ENCODE data around the gene FHOD3. TPM values are rescaled to one million over a fixed set of nuclear protein-coding genes. Genes with fewer than 3 reads are reported as not detected.

FHOD3 gene
- total RNA-seq, 1 donor from 2014 or later: 5.9 TPM

DNA sequence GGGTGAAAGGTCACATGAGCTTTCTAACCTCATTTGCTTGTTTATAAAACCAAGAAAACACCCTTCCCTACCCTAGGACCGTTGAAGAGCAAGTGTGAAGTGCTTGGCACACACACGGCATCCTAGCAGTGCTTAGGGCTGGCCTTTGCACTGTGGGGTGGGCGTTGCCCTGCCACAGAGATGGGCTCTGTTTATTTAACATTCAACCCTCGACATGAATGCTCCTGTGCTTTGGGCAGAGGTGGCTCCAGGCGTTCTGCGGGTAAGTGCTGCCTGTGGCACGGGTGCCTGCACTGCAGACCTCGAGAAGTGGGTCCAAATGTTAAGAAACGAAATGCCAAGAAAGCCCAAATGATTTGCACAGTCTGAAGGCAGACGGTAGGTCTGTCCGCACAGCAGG, 170.1 kb downstream of the FHOD3 start:
- H3K27me3 Mint-ChIP-seq (ENCODE audit: low read depth, unreplicated experiment): peaks cover 10% of the 10 kb centered on the region
- no peak for FAIRE-seq
- Histone ChIP-seq H3K4me2 (ENCODE audit: low read length) (no peak overlapping the region), H3K4me3 (ENCODE audit: insufficient read depth, low read depth, low read length) (no peak overlapping the region), H3K9me3 (ENCODE audit: insufficient read depth, low read depth, low read length) (no peaks in the 10 kb centered on the region), H2AFZ (ENCODE audit: low read depth, low read length) (no peak overlapping the region), H3K9ac (ENCODE audit: low read length) (no peak overlapping the region), H3K36me3 (ENCODE audit: insufficient read depth, low read length) (no peaks in the 10 kb centered on the region), H3K27ac (ENCODE audit: low read depth, low read length) (no peak overlapping the region), H4K20me1 (ENCODE audit: insufficient read depth, low read length) (peaks cover 16% of the 10 kb centered on the region), H3K27me3 (ENCODE audit: insufficient read depth, low read length) (no peaks in the 10 kb centered on the region), H3K79me2 (ENCODE audit: insufficient read depth, low read length) (no peaks in the 10 kb centered on the region), H3K4me1 (ENCODE audit: insufficient read depth, low read length) (no peaks in the 10 kb centered on the region)
- no peak for DNase-seq (ENCODE audit: low read depth)
- H3K4me1 Mint-ChIP-seq (ENCODE audit: low read depth, unreplicated experiment): peaks cover 6% of the 10 kb centered on the region
- H3K9me3 Mint-ChIP-seq (ENCODE audit: unreplicated experiment): no peaks in the 10 kb centered on the region
- H3K36me3 Mint-ChIP-seq (ENCODE audit: low read depth, unreplicated experiment): no peaks in the 10 kb centered on the region
- H3K4me3 Mint-ChIP-seq (ENCODE audit: unreplicated experiment): no peak overlapping the region
- H3K27ac Mint-ChIP-seq (ENCODE audit: unreplicated experiment): no peak overlapping the region
- TF ChIP-seq, protein P1, sequence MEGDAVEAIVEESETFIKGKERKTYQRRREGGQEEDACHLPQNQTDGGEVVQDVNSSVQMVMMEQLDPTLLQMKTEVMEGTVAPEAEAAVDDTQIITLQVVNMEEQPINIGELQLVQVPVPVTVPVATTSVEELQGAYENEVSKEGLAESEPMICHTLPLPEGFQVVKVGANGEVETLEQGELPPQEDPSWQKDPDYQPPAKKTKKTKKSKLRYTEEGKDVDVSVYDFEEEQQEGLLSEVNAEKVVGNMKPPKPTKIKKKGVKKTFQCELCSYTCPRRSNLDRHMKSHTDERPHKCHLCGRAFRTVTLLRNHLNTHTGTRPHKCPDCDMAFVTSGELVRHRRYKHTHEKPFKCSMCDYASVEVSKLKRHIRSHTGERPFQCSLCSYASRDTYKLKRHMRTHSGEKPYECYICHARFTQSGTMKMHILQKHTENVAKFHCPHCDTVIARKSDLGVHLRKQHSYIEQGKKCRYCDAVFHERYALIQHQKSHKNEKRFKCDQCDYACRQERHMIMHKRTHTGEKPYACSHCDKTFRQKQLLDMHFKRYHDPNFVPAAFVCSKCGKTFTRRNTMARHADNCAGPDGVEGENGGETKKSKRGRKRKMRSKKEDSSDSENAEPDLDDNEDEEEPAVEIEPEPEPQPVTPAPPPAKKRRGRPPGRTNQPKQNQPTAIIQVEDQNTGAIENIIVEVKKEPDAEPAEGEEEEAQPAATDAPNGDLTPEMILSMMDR (IDR thresholded peaks at IDR 0.05; ENCODE audit: insufficient read depth, low read depth, low read length): no peak
- no peak for TF ChIP-seq EZH2 (IDR thresholded peaks at IDR 0.05; ENCODE audit: insufficient read depth, low read length)

DNA sequence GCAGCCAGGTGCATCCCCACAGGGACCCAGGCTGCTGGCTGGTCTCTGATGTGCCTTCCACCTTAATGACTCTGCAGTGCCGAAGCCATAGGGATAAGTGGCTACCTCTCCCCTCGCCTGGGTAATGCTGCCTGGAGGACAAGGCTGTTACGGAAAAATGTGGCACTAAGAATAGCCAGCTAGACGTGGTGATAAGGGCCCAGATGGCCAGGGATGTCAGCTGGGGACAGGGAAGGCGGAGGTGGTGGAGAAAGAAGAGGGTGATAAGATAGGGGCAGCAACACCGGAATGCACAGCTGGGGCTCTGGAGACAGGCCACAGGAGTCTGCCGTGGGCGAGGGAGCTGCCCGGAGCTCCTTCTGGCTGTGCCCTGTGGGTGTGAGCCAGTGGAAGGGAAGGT, 170.6 kb downstream of the FHOD3 start:
- no peaks in the 10 kb centered on the region for H3K27me3 ChIP-seq (ENCODE audit: insufficient read depth, low read length)
- H3K27me3 Mint-ChIP-seq (ENCODE audit: low read depth, unreplicated experiment): peaks cover 10% of the 10 kb centered on the region
- H3K36me3 ChIP-seq (ENCODE audit: insufficient read depth, low read length): no peaks in the 10 kb centered on the region
- H3K4me3 ChIP-seq (ENCODE audit: insufficient read depth, low read depth, low read length): no peak overlapping the region
- H3K4me1 Mint-ChIP-seq (ENCODE audit: low read depth, unreplicated experiment): peaks cover 6% of the 10 kb centered on the region
- H3K9me3 ChIP-seq (ENCODE audit: insufficient read depth, low read depth, low read length): no peaks in the 10 kb centered on the region
- H3K4me1 ChIP-seq (ENCODE audit: insufficient read depth, low read length): no peaks in the 10 kb centered on the region
- no peak overlapping the region for H2AFZ ChIP-seq (ENCODE audit: low read depth, low read length)
- peaks cover 16% of the 10 kb centered on the region for H4K20me1 ChIP-seq (ENCODE audit: insufficient read depth, low read length)
- H3K27ac ChIP-seq (ENCODE audit: low read depth, low read length): no peak overlapping the region
- FAIRE-seq (no peak), DNase-seq (ENCODE audit: low read depth) (no peak)
- no peak overlapping the region for H3K9ac ChIP-seq (ENCODE audit: low read length)
- H3K4me3 Mint-ChIP-seq (ENCODE audit: unreplicated experiment): no peak overlapping the region
- no peaks in the 10 kb centered on the region for H3K36me3 Mint-ChIP-seq (ENCODE audit: low read depth, unreplicated experiment)
- no peaks in the 10 kb centered on the region for H3K9me3 Mint-ChIP-seq (ENCODE audit: unreplicated experiment)
- no peak overlapping the region for H3K27ac Mint-ChIP-seq (ENCODE audit: unreplicated experiment)
- H3K79me2 ChIP-seq (ENCODE audit: insufficient read depth, low read length): no peaks in the 10 kb centered on the region
- H3K4me2 ChIP-seq (ENCODE audit: low read length): no peak overlapping the region
- no peak for TF ChIP-seq EZH2 (IDR thresholded peaks at IDR 0.05; ENCODE audit: insufficient read depth, low read length)
- TF ChIP-seq, protein P1 (IDR thresholded peaks at IDR 0.05; ENCODE audit: insufficient read depth, low read depth, low read length): no peak

DNA sequence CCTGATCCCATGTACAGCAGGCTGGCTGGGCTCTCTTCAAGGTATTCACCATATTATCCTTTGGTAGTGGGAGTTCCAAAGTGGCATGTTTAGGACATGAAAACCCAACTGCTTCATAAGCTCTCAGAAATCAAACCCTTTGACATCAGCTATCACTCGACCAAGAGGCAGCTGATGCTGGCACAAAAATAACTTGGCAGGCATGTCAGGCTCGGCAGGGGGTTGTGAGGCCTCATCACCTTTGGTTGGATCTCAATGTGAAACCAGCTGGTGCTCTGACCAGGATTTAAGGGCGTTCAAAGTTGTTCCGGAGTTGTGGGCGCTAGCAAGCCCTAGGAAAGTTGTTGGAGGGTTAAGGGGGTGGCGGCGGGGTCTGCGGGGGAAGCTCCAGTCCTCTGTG, 171.9 kb downstream of the FHOD3 start:
- Histone ChIP-seq H3K27me3 (ENCODE audit: insufficient read depth, low read length) (no peaks in the 10 kb centered on the region), H3K4me3 (ENCODE audit: insufficient read depth, low read depth, low read length) (no peak overlapping the region), H3K27ac (ENCODE audit: low read depth, low read length) (no peak overlapping the region), H3K9ac (ENCODE audit: low read length) (no peak overlapping the region), H3K36me3 (ENCODE audit: insufficient read depth, low read length) (no peaks in the 10 kb centered on the region), H4K20me1 (ENCODE audit: insufficient read depth, low read length) (peaks cover 16% of the 10 kb centered on the region), H3K9me3 (ENCODE audit: insufficient read depth, low read depth, low read length) (no peaks in the 10 kb centered on the region), H3K4me1 (ENCODE audit: insufficient read depth, low read length) (no peaks in the 10 kb centered on the region), H2AFZ (ENCODE audit: low read depth, low read length) (no peak overlapping the region), H3K79me2 (ENCODE audit: insufficient read depth, low read length) (no peaks in the 10 kb centered on the region), H3K4me2 (ENCODE audit: low read length) (no peak overlapping the region)
- H3K4me3 Mint-ChIP-seq (ENCODE audit: unreplicated experiment): no peak overlapping the region
- peaks cover 4% of the 10 kb centered on the region for H3K4me1 Mint-ChIP-seq (ENCODE audit: low read depth, unreplicated experiment)
- H3K36me3 Mint-ChIP-seq (ENCODE audit: low read depth, unreplicated experiment): no peaks in the 10 kb centered on the region
- FAIRE-seq (no peak), DNase-seq (ENCODE audit: low read depth) (no peak)
- H3K9me3 Mint-ChIP-seq (ENCODE audit: unreplicated experiment): no peaks in the 10 kb centered on the region
- H3K27me3 Mint-ChIP-seq (ENCODE audit: low read depth, unreplicated experiment): peaks cover 14% of the 10 kb centered on the region
- TF ChIP-seq, protein P1 (IDR thresholded peaks at IDR 0.05; ENCODE audit: insufficient read depth, low read depth, low read length): no peak
- no peak overlapping the region for H3K27ac Mint-ChIP-seq (ENCODE audit: unreplicated experiment)
